Heart left ventricle (tissue), 16 donors: Measurements from ENCODE around the gene ATP8A1. TPM values are rescaled to one million over a fixed set of nuclear protein-coding genes. Genes with fewer than 3 reads are reported as not detected.

Experiments used
- ATAC-seq, 4 donors: fragments of 200-7000 bp; cut with Tn5 transposase; one replicate each; pipeline ENCODE4 v1.9.1; 2020 to 2022; ENCODE audit warnings: moderate library complexity in 4 of 4, mild to moderate bottlenecking in 3 of 4, moderate number of reproducible peaks in 1 of 4
- DNase-seq, 5 donors: peaks; one replicate each; pipeline ENCODE4 v3.0.0-alpha.2; 2020
- H3K27ac ChIP-seq, 12 donors: fragments of 200-600 bp; sonication (generic) in 4 of 12; one replicate each; pipeline versions ENCODE4 v1.5.0 to v1.8.0; 2016 to 2022; ENCODE audit warnings: mild to moderate bottlenecking in 2 of 12
- H3K27me3 ChIP-seq, 9 donors: fragments of 200-600 bp; sonication (generic) in 2 of 9; one replicate each; pipeline versions ENCODE4 v1.5.1 to v1.8.0; 2016 to 2022; ENCODE audit warnings: mild to moderate bottlenecking in 3 of 9
- H3K36me3 ChIP-seq, 9 donors: fragments of 200-600 bp; sonication (generic) in 2 of 9; one replicate each; pipeline versions ENCODE4 v1.5.0 to v1.8.0; 2018 to 2022; ENCODE audit warnings: mild to moderate bottlenecking in 2 of 9
- H3K4me1 ChIP-seq, 12 donors: fragments of 200-600 bp; sonication (generic) in 4 of 12; one replicate each; pipeline versions ENCODE4 v1.5.0 to v1.8.0; 2016 to 2022; ENCODE audit warnings: mild to moderate bottlenecking in 3 of 12
- H3K4me3 ChIP-seq, 12 donors: fragments of 200-600 bp; sonication (generic) in 4 of 12; one replicate each; pipeline versions ENCODE4 v1.5.0 to v1.8.0; 2017 to 2022; ENCODE audit warnings: mild to moderate bottlenecking in 9 of 12, moderate library complexity in 4 of 12
- H3K9me3 ChIP-seq, 12 donors: fragments of 200-600 bp; sonication (generic) in 4 of 12; one replicate each; pipeline versions ENCODE4 v1.5.0 to v1.8.0; 2016 to 2022; ENCODE audit warnings: mild to moderate bottlenecking in 1 of 12
- POLR2A ChIP-seq, 2 donors: fragments of 450-650 bp; IDR thresholded peaks; one replicate each; pipeline ENCODE4 v1.6.1; 2017; ENCODE audit warnings: antibody characterized with exemption in 2 of 2, mild to moderate bottlenecking in 2 of 2, moderate library complexity in 2 of 2
- WGBS, 4 donors: extraction: QIAGEN DNeasy Blood & Tissue Kit in 2 of 4; methylation state at CpG; one replicate each; pipeline versions ENCODE4 v1.1.5 to v1.1.7; 2013 to 2018; 5-methylcytosine and 5-hydroxymethylcytosine counted together
- intact Hi-C, 10 donors: fragments of 100-400 bp; cut with DNase I; formaldehyde crosslinking; loops; one replicate each; pipeline versions ENCODE4 v1.11.1 to v1.14.2; 2022
- polyA plus RNA-seq, 2 donors: library from polyadenylated mRNA; stranded (reverse); fragments of 200-250 nt; gene quantifications; one replicate each; pipeline ENCODE4 v1.2.3, GENCODE V29; 2013
- total RNA-seq, 9 donors: library from RNA; depleted of rRNA in 2 of 9; stranded (reverse); fragments of >200 nt in 2 of 9; fragmentation: NEBNext Ultra II Directional in 3 of 9; extraction: Animal tissue kit (Norgen Biotek cat#: 25700) in 3 of 9; gene quantifications; one replicate each; pipeline versions ENCODE4 v1.1.0 to v1.2.4, GENCODE V29; 2016 to 2023
- TF ChIP-seq, protein P1 (sequence below), 12 donors: fragments of 200-600 bp; sonication (generic) in 4 of 12; IDR thresholded peaks; one replicate each; pipeline versions ENCODE4 v1.5.0 to v1.8.0; 2018 to 2022; ENCODE audit warnings: antibody characterized with exemption in 12 of 12, mild to moderate bottlenecking in 5 of 12
- donor health status: ischemic (EF 13 %, LVEDD 7.1; RV severe dilation, severe dysfunction).
- donor health status: healthy with polysubstance abuse.
- donor health status: DM: no; HTN: yes; CAD: no.
- donor health status: DM: no; HTN: no; CAD: no.
- donor health status: ischemic (EF 25% LVEDD 6.9; RV normal size, moderate dysfunction).
- donor health status: ischemic (EF 25% LVEDD 5.7; RV mildly dilated, moderate dysfunction).
- donor health status: healthy.
- donor health status: DM: yes; HTN: yes; CAD: no.
- donor health status: ischemic (EF 35%, LVEDD 5.7; RV mildly dilated, moderate dysfunction).
- donor health status: nonischemic (EF 11% LVEDD 7.7; RV severe dilation, severe dysfunction).
- donor health status: DM: yes; HTN: yes; CAD: no.
- donor health status: PGD.
- donor health status: ischemic (EF 29% LVEDD 5.4; RV normal size, mild dysfunction).
- donor health status: nonischemic (EF 23%, LVEDD 6.1; RV moderate dilation, normal function).

ATP8A1 gene
- total and polyA plus RNA-seq, 11 donors: 4.6 to 29.7 (median 16.2) TPM

DNA sequence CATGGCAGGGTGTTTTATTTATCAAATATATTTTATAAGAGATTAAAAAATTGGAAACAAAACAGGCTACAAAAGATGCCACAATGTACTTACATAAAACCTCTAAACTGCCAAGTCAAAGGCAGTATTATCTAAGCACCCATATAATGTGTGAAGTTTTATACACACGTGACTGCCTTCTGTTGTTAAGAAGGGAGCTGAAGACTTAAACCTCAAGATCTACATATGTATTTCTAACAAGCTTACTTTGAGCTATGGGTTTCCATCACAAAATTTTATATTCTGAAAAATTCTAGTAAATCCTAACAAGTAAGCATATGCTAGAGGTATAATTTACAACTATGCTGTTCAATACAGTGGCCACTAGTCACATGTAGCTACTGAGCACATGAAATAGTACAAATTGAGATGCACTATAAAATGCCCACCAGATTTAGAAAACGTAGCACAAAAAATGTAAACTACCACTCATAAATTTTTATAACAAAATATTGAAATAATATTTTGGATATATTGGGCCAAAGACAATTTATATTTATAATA is 9.8 kb downstream of the ATP8A1 start:
- WGBS, 4 donors: 65 to 86% (median 83%) methylated on average over 2 of the region's 2 CpGs
- Histone ChIP-seq H3K27ac (no peak overlapping the region), H3K4me3 (no peak overlapping the region), H3K4me1 (peaks cover 0 to 24% (median 7%) of the 10 kb centered on the region in 12 donors), H3K36me3 (no peaks in the 10 kb centered on the region), H3K27me3 (no peaks in the 10 kb centered on the region), H3K9me3 (peaks cover 0 to 9% (median 0%) of the 10 kb centered on the region in 12 donors)
- intact Hi-C loops: no loop called here
- ATAC-seq: no peak
- no peak for TF ChIP-seq POLR2A (IDR thresholded peaks at IDR 0.05)
- TF ChIP-seq, protein P1, sequence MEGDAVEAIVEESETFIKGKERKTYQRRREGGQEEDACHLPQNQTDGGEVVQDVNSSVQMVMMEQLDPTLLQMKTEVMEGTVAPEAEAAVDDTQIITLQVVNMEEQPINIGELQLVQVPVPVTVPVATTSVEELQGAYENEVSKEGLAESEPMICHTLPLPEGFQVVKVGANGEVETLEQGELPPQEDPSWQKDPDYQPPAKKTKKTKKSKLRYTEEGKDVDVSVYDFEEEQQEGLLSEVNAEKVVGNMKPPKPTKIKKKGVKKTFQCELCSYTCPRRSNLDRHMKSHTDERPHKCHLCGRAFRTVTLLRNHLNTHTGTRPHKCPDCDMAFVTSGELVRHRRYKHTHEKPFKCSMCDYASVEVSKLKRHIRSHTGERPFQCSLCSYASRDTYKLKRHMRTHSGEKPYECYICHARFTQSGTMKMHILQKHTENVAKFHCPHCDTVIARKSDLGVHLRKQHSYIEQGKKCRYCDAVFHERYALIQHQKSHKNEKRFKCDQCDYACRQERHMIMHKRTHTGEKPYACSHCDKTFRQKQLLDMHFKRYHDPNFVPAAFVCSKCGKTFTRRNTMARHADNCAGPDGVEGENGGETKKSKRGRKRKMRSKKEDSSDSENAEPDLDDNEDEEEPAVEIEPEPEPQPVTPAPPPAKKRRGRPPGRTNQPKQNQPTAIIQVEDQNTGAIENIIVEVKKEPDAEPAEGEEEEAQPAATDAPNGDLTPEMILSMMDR (IDR thresholded peaks at IDR 0.05): no peak
- no peak for DNase-seq

DNA sequence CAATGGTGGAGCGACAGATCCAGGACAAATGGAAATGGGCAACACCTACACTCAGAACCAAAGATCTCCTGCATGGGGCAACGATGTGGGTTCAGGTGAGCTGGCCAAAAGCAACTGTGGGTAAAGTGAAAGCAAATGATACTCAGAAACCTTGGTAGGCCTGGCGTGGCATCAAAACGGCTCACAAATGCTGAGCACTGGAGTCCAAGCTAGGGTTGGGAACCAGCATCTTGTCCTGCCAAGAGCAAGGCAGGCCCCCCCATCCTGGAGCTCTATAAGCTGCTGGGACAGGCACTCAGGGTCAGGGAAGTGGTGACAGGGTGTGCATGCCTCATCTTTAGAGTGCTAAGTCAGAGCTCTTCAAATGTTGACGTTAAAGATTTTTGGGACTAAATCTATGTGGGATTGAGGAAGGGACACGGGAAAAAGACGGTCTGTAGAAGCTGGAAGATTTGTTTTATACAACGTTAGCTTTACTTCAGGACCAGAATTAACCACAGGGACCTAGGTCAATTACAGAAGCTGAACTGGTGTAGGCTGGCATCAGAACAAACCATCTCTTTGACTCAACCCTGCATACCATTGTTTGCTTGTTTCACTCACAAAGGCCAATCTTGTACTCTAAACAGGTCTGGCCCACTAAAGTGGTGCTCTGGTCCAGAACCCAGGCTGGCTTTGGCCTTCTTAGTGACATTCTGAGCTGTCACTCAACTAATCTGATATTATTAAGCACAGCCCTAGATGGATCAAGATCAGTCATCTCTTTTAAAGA is 10.7 kb downstream of the ATP8A1 start:
- ATAC-seq: peak in 3 of 4 donors; percentile 48 to 60 (median 52)
- peak overlapping the region in 2 of 12 donors; percentile 2 to 3 for H3K27ac ChIP-seq
- WGBS, 4 donors: 83 to 90% (median 89%) methylated on average over 8 of the region's 8 CpGs
- H3K4me3 ChIP-seq: no peak overlapping the region
- TF ChIP-seq, protein P1 (IDR thresholded peaks at IDR 0.05): no peak
- TF ChIP-seq POLR2A (IDR thresholded peaks at IDR 0.05): no peak
- H3K36me3 ChIP-seq: no peaks in the 10 kb centered on the region
- intact Hi-C loops: no loop called here
- no peak for DNase-seq
- peaks cover 0 to 1% (median 0%) of the 10 kb centered on the region in 12 donors for H3K9me3 ChIP-seq
- H3K27me3 ChIP-seq: no peaks in the 10 kb centered on the region
- peaks cover 0 to 32% (median 11%) of the 10 kb centered on the region in 12 donors for H3K4me1 ChIP-seq

DNA sequence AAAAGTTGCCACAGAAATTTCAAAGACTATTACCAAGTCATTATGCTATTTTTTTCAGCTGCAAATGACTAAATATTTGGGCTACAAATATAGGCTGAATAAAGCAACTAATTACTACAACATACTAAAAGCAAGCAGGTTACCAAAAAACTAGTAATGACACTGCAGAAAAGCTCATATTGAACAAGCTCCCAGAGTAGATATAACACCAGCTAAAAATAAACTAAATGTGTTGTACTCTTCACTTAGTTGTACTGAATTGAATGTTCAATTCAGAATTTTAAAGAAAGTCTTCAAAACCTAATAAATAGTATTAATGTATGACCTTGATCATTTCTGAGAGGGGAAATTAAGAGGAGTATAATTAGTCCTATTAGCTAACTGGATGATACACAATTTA is 12.0 kb downstream of the ATP8A1 start:
- Histone ChIP-seq H3K4me1 (peaks cover 0 to 34% (median 12%) of the 10 kb centered on the region in 12 donors), H3K27me3 (no peaks in the 10 kb centered on the region), H3K36me3 (no peaks in the 10 kb centered on the region), H3K9me3 (no peaks in the 10 kb centered on the region), H3K4me3 (no peak overlapping the region), H3K27ac (peak overlapping the region in 1 of 12 donors; percentile 46)
- DNase-seq: no peak
- ATAC-seq: peak in 2 of 4 donors; percentile 38 to 40
- intact Hi-C loops: loop anchor here in 1 of 10 donors (1.0 kb wide), 1 partner anchor 16 kb away; no protein-coding TSS in a partner anchor
- TF ChIP-seq, protein P1 (IDR thresholded peaks at IDR 0.05): no peak
- TF ChIP-seq POLR2A (IDR thresholded peaks at IDR 0.05): no peak

GRCh38 chr4:42643685-42644084 is 13.2 kb downstream of the ATP8A1 start:
- TF ChIP-seq, protein P1 (IDR thresholded peaks at IDR 0.05): no peak
- TF ChIP-seq POLR2A (IDR thresholded peaks at IDR 0.05): no peak
- H3K9me3 ChIP-seq: no peaks in the 10 kb centered on the region
- no peaks in the 10 kb centered on the region for H3K36me3 ChIP-seq
- no peaks in the 10 kb centered on the region for H3K27me3 ChIP-seq
- 62 to 79% (median 70%) methylated on average over 5 of the region's 5 CpGs for WGBS, 4 donors
- peak overlapping the region in 6 of 12 donors; percentile 17 to 53 (median 35) for H3K27ac ChIP-seq
- H3K4me3 ChIP-seq: no peak overlapping the region
- intact Hi-C loops: no loop called here
- ATAC-seq: peak; percentile 57 to 84 (median 82)
- DNase-seq: peak in 1 of 5 donors; percentile 35
- peaks cover 0 to 43% (median 12%) of the 10 kb centered on the region in 12 donors for H3K4me1 ChIP-seq
